GM19238 (cell line): ENCODE measurements around the gene LGALSL.

Experiments used
- DNase-seq: peaks from one replicate; pipeline ENCODE4 v3.0.0; 2011; ENCODE audit warnings: low spot score; ENCODE audit not compliant: insufficient read length

LGALSL gene

GRCh38 chr2:64470766-64471295 is 16.9 kb downstream of the LGALSL start:
- DNase-seq: no peak

DNA sequence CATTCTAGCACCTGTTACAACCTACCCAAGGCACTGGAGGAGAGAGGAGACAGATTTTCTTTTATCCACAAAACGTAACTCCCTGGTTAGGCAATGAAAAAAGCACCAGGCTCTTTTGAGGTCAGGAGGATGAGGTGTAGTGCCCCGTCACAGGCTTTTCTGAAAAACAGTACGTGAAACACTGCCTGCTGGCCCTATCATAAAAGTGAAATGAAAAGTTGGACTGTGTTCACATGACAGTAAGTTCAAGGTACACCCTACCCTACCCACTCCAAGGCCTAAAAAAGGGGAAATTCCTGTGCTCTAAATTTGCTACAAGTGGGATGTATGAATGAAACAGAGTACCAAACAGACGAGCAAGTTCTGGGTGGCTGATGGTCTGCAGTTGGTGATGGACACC is 17.6 kb downstream of the LGALSL start:
- DNase-seq: no peak

DNA sequence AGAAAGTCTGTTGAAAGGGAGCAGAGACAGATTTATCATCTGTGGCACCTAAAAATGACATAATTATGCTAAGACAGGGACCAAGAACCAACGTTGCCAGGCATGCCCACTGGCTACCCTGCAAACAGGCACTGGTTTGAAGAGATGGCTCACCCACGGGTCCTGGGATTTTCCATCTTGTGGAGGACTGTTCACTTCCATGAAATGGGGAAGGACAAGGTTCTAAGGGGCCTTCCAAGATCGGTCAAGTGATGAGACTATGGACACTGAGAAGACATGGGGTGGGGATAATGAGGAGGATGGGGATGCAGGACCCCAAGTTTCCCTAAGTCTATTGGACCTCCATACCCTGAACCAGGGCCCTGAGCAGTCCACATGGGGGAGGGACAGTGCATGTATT is 18.9 kb downstream of the LGALSL start:
- DNase-seq: no peak

- DNase-seq: no peak
Observed at GRCh38 chr2:64474121-64474571, 20.2 kb downstream of the LGALSL start.

DNA sequence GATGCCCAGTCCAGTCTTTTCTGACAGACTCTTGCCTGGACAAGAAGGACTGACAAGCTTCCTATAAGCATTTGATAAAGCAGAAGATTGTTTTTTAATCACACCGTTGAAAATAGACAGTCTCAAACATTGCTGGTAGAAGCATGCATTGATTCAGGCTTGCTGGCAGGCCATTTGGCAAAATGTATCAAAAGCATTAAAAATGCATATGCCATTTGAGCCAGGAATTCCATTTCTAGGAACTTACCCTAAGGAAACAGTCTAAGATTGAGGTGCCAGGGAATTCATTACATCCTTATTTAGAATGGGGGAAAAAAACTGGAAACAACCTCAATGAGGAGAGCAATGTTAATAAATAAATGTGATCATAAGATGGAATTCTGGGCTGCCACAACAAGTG is 20.7 kb downstream of the LGALSL start:
- no peak for DNase-seq

- DNase-seq: no peak
Observed at GRCh38 chr2:64477037-64477436, 23.1 kb downstream of the LGALSL start.

- no peak for DNase-seq
Observed at GRCh38 chr2:64477979-64478378, 24.0 kb downstream of the LGALSL start.

GRCh38 chr2:64478502-64479230 is 24.7 kb downstream of the LGALSL start:
- no peak for DNase-seq

DNA sequence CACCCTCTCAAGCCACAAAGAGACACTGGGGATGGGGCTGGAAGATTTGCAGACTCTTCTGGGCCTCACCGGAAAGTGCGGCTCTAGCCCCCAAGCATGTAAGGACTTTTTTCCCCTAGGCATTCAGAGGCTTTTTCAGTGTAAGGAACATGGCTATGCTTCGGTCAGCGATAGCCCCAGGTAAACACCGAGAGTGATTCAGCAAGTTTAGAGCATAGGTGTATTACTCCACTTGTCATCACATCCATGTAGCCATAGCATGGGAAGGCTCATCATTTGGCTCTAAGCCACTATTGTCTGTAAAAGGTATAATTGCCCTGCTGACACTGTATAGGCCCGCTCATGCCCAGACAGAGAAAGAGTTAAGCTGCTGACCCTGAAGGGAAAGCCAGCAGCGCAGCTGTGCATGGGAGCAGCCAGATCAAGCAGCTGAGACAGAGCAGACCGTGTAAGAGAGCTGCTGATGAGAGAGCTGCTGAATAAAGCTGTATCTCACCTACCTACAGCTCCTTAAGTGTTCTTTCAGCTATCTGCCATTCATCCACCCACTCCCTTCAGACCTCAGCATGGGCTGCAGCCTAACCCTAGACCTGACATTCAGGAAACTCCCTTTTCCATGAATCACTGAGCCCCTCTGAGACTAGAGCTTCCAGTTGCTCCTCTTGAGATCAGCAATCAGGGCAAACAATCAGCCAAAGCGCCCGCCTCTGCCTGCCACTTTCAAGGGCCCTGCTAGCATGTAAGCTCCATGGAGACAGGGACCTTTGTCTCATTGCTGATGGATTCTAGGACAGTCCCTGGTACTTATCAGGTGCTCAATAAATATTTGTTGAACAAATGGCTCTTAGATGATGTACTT is 25.5 kb downstream of the LGALSL start:
- no peak for DNase-seq

GRCh38 chr2:64481665-64482064 is 27.7 kb downstream of the LGALSL start:
- DNase-seq: no peak

GRCh38 chr2:64482243-64482642 is 28.3 kb downstream of the LGALSL start:
- no peak for DNase-seq

GRCh38 chr2:64482765-64483504 is 29.0 kb downstream of the LGALSL start:
- DNase-seq: no peak

GRCh38 chr2:64485331-64485730 is 31.4 kb downstream of the LGALSL start:
- DNase-seq: no peak

- no peak for DNase-seq
Observed at GRCh38 chr2:64485961-64486360, 32.0 kb downstream of the LGALSL start.

GRCh38 chr2:64487256-64488049 is 33.5 kb downstream of the LGALSL start:
- no peak for DNase-seq

DNA sequence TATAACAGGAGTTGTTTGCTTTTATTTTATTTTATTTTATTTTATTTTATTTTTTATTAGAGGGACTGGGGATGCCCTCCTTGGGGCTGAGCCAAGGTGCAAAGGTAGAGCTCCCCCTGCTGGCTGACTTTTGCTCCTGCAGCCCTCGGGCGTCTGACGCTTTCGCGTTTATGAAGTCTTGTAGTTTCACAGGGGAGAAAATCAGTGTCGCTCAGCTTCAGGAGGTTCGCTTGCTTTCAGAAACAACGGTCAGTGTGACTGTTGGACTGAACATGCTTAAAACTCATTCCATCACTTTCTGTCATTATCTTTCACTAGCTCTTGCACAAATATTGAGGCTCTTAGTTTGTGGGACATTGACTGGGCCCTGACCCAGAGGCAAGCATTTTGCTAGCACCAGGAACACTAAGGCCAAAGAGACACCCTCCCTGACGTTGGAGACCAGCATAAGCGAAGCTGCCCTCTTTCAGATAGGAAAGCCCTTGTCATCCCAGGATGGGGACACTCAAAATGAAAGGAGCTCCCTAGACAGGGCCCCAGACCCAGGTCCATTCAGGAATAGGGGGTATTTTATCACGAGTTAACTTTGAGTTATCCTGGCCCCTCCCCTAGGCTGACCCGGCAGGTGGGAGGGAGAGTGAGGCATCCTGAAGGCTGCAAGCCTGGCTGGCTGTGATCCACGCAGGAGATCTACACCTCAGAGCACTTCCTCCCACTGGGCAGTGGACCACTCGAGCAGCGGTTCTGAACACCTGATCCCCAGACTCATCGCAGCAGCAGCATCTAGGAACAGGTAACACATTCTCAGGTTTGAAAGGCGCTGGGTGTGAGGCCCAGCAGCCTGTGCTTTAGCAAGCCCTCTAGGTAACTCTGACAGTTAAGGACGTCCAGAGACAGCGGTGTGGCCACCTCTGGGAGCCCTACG is 34.4 kb downstream of the LGALSL start:
- peak; percentile 66 for DNase-seq

- no peak for DNase-seq
Observed at GRCh38 chr2:64489081-64489751, 35.3 kb downstream of the LGALSL start.

GRCh38 chr2:64491426-64491825 is 37.5 kb downstream of the LGALSL start:
- DNase-seq: no peak

DNA sequence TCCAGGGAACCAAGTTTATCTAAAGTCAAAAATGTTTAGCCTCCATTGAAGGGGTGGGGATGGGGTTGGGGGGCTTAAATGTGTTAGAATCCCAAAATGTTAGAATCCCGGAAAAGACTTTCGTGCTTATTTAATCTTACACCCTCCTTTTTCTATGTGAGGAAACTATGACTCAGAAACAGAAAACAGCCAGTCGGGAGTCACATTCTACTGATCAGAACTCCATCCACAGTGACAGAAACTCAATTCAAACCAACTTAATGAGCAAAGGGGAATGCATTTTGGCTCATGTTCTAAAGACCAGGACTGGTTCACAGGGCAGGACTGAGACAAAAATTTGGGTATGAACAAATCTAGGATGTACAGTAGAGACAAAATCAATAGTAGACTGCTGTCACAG is 38.3 kb downstream of the LGALSL start:
- DNase-seq: no peak
